HG03066 (cell line): Measurements from ENCODE around the gene PXK.
"Not testable (repeated sequence)": the region's sequence is repeated elsewhere in the genome, so short reads cannot be mapped to it uniquely, and the experiment has no call there.

Experiments
- ATAC-seq: cut with Tn5 transposase; IDR thresholded peaks from one replicate; pipeline ENCODE4 v1.9.1; 2021; ENCODE audit warnings: low read depth; ENCODE audit not compliant: unreplicated experiment

PXK gene

GRCh38 chr3:58332575-58333188, at the start of gene PXK:
Gene PXK (plus strand): TSS chr3:58332892. CDS start chr3:58332989, 97 bp downstream.
- peak; percentile 81 for ATAC-seq

GRCh38 chr3:58285334-58285733, 47.4 kb upstream of the PXK start:
- no peak for ATAC-seq

- ATAC-seq = no peak
These were observed 45.3 kb upstream of the PXK start for GRCh38 chr3:58287354-58287753.

- no peak for ATAC-seq
These were observed 44.5 kb upstream of the PXK start for GRCh38 chr3:58288011-58288728.

- not testable (repeated sequence) for ATAC-seq
These were observed 43.6 kb upstream of the PXK start for GRCh38 chr3:58288964-58289613.

GRCh38 chr3:58290446-58290845, 42.2 kb upstream of the PXK start:
- not testable (repeated sequence) for ATAC-seq

GRCh38 chr3:58291671-58292338, 40.9 kb upstream of the PXK start:
- no peak for ATAC-seq

GRCh38 chr3:58292866-58293265, 39.8 kb upstream of the PXK start:
- no peak for ATAC-seq

GRCh38 chr3:58293516-58293915, 39.2 kb upstream of the PXK start:
- ATAC-seq = no peak

GRCh38 chr3:58296269-58296668, 36.4 kb upstream of the PXK start:
- no peak for ATAC-seq

GRCh38 chr3:58296843-58297242, 35.8 kb upstream of the PXK start:
- no peak for ATAC-seq

GRCh38 chr3:58298190-58298589, 34.5 kb upstream of the PXK start:
- no peak for ATAC-seq

- ATAC-seq = no peak
These were observed 33.6 kb upstream of the PXK start for GRCh38 chr3:58299075-58299474.

- ATAC-seq = no peak
These were observed 32.7 kb upstream of the PXK start for GRCh38 chr3:58299839-58300516.

GRCh38 chr3:58305882-58306711, 26.6 kb upstream of the PXK start, which contains the start of the genes HTD2 and RPP14:
Gene HTD2 (plus strand): TSS chr3:58306520. CDS start chr3:58317614, 11,094 bp downstream.
Gene RPP14 (plus strand): TSS chr3:58306245. CDS start chr3:58310330, 4,085 bp downstream.
- peak; percentile 88 for ATAC-seq

- ATAC-seq = no peak
These were observed 25.0 kb upstream of the PXK start for GRCh38 chr3:58307639-58308215.

GRCh38 chr3:58308728-58309127, 24.0 kb upstream of the PXK start:
- ATAC-seq = no peak

- ATAC-seq = no peak
These were observed 14.9 kb upstream of the PXK start for GRCh38 chr3:58317811-58318210.

- no peak for ATAC-seq
These were observed 10.9 kb upstream of the PXK start for GRCh38 chr3:58321791-58322190.
